OCI-LY7 (cell line): ENCODE measurements around the gene RBM39. TPM values are rescaled to one million over a fixed set of nuclear protein-coding genes. Genes with fewer than 3 reads are reported as not detected.

ENCODE experiments used
- BruUV-seq: library from RNA; stranded (reverse); fragments of 400-500 nt; replicated peaks from 2 replicates; lab custom pipeline; 2021; lab: Mats Ljungman, UMichigan
- CTCF ChIA-PET: fragments of 300-600 bp; sonication (Branson Sonifier 250); formaldehyde crosslinking; loops from one replicate; lab custom pipeline; 2022; ENCODE audit warnings: antibody characterized with exemption; ENCODE audit not compliant: unreplicated experiment; lab: Charles Lee
- POLR2A ChIA-PET: fragments of 300-600 bp; sonication (Branson Sonifier 250); formaldehyde crosslinking; loops from one replicate; lab custom pipeline; 2022; ENCODE audit warnings: antibody characterized with exemption; lab: Charles Lee
- DNase-seq: peaks from one replicate; pipeline ENCODE4 v3.0.0-alpha.2; 2015; ENCODE audit warnings: low spot score
- H2AFZ ChIP-seq: fragments of 200-600 bp; sonication (generic), shearing (Covaris generic); 2 replicates; pipeline ENCODE4 v1.6.1; 2014; ENCODE audit warnings: mild to moderate bottlenecking, antibody characterized with exemption, low read length, moderate library complexity
- H3K27ac ChIP-seq: fragments of 200-600 bp; sonication (generic); 2 replicates; pipeline ENCODE4 v1.5.1; 2014; ENCODE audit warnings: mixed run types, low read depth, mild to moderate bottlenecking, moderate library complexity, low read length, inconsistent platforms; ENCODE audit not compliant: poor library complexity, severe bottlenecking
- H3K36me3 ChIP-seq: fragments of 200-600 bp; sonication (generic); 2 replicates; pipeline ENCODE4 v1.6.1; 2014; ENCODE audit warnings: mild to moderate bottlenecking, antibody characterized with exemption, low read length, moderate library complexity, mixed read lengths; ENCODE audit not compliant: insufficient read depth
- H3K4me1 ChIP-seq: fragments of 200-600 bp; sonication (generic); 2 replicates; pipeline ENCODE4 v1.5.1; 2014; ENCODE audit warnings: mild to moderate bottlenecking, low read length; ENCODE audit not compliant: insufficient read depth, poor library complexity, severe bottlenecking
- H3K4me2 ChIP-seq: fragments of 200-600 bp; sonication (generic); 2 replicates; pipeline ENCODE4 v1.6.1; 2014; ENCODE audit warnings: mild to moderate bottlenecking, low read length
- H3K4me3 ChIP-seq: fragments of 200-600 bp; sonication (generic); 2 replicates; pipeline ENCODE4 v1.5.1; 2014; ENCODE audit warnings: mild to moderate bottlenecking, low read depth, low read length; ENCODE audit not compliant: poor library complexity, severe bottlenecking
- H3K79me2 ChIP-seq: fragments of 200-600 bp; sonication (generic); 2 replicates; pipeline ENCODE4 v1.6.1; 2016; ENCODE audit warnings: low read depth, mild to moderate bottlenecking, low read length, moderate library complexity, mixed read lengths; ENCODE audit not compliant: insufficient read depth
- H3K9me2 ChIP-seq: fragments of 200-600 bp; sonication (generic); 2 replicates; pipeline ENCODE4 v1.6.1; 2016; ENCODE audit warnings: mild to moderate bottlenecking, low read length, mixed read lengths; ENCODE audit not compliant: insufficient read depth
- H3K9me3 ChIP-seq: fragments of 200-600 bp; sonication (generic); 2 replicates; pipeline ENCODE4 v1.6.1; 2014; ENCODE audit warnings: mild to moderate bottlenecking, mixed run types, low read length, mixed read lengths
- H4K20me1 ChIP-seq: fragments of 200-600 bp; sonication (generic); 2 replicates; pipeline ENCODE4 v1.6.1; 2014; ENCODE audit warnings: mild to moderate bottlenecking, antibody characterized with exemption, low read length, moderate library complexity, mixed read lengths; ENCODE audit not compliant: insufficient read depth
- EZH2phosphoT487 ChIP-seq: fragments of 200-600 bp; sonication (generic); IDR thresholded peaks from 2 replicates; pipeline ENCODE4 v1.6.1; 2018; ENCODE audit warnings: low read depth, borderline replicate concordance, mild to moderate bottlenecking, mixed run types, antibody characterized with exemption, low read length, moderate library complexity, mixed read lengths
- intact Hi-C: fragments of 100-400 bp; cut with micrococcal nuclease; formaldehyde crosslinking; loops from one replicate; pipeline ENCODE4 v1.10.0; 2022; ENCODE audit not compliant: unreplicated experiment
- total RNA-seq, 2 experiments: library from RNA; depleted of rRNA in 1 of 2; stranded (reverse); fragments of >200 nt in 1 of 2; shearing (Covaris generic) in 1 of 2; gene quantifications; 2 replicates each; pipeline ENCODE4 v1.2.3, GENCODE V29; 2014 to 2022
- TF ChIP-seq, protein P1 (sequence below): fragments of 200-600 bp; sonication (generic); conservative IDR thresholded peaks from 2 replicates; pipeline ENCODE4 v1.5.1; 2014; ENCODE audit warnings: mild to moderate bottlenecking, antibody characterized with exemption, low read length, moderate library complexity, mixed read lengths

The RBM39 gene
- total RNA-seq, 2 experiments from 2014 or later = 346 to 431 TPM

DNA sequence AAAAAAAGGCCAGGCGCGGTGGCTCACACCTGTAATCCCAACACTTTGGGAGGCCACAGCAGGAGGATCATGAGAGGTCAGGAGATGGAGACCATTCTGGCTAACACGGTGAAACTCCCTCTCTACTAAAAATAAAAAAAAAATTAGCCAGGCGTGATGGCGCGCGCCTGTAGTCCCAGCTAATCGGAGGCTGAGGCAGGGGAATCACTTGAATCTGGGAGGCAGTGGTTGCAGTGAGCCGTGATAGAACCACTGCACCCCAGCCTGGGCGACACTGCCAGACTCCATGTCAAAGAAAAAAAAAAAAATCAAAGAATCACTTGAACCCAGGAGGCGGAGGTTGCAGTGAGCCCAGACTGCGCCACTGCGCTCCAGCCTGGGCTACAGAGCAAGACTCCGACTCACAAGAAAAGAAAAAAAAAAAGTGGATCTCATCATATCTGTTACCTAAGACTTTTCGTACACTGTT lies 4.2 kb downstream of the RBM39 start:
- no peak overlapping the region for H2AFZ ChIP-seq
- no peak overlapping the region for H3K4me3 ChIP-seq
- BruUV-seq = no TSS peak
- DNase-seq = no peak
- no peaks in the 10 kb centered on the region for H3K9me2 ChIP-seq
- ChIA-PET CTCF (no interaction called here), POLR2A (no interaction called here)
- TF ChIP-seq, protein P1, sequence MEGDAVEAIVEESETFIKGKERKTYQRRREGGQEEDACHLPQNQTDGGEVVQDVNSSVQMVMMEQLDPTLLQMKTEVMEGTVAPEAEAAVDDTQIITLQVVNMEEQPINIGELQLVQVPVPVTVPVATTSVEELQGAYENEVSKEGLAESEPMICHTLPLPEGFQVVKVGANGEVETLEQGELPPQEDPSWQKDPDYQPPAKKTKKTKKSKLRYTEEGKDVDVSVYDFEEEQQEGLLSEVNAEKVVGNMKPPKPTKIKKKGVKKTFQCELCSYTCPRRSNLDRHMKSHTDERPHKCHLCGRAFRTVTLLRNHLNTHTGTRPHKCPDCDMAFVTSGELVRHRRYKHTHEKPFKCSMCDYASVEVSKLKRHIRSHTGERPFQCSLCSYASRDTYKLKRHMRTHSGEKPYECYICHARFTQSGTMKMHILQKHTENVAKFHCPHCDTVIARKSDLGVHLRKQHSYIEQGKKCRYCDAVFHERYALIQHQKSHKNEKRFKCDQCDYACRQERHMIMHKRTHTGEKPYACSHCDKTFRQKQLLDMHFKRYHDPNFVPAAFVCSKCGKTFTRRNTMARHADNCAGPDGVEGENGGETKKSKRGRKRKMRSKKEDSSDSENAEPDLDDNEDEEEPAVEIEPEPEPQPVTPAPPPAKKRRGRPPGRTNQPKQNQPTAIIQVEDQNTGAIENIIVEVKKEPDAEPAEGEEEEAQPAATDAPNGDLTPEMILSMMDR = no peak
- no peak for TF ChIP-seq EZH2phosphoT487
- no peak overlapping the region for H3K4me2 ChIP-seq
- H4K20me1 ChIP-seq = peaks cover 62% of the 10 kb centered on the region
- H3K36me3 ChIP-seq = peaks cover 91% of the 10 kb centered on the region
- peaks cover 95% of the 10 kb centered on the region for H3K79me2 ChIP-seq
- no peaks in the 10 kb centered on the region for H3K9me3 ChIP-seq
- intact Hi-C loops = loop anchor here (5.0 kb wide), 1 partner anchor 36 kb away; no protein-coding TSS in a partner anchor
- peaks cover 45% of the 10 kb centered on the region for H3K4me1 ChIP-seq
- H3K27ac ChIP-seq = no peak overlapping the region

DNA sequence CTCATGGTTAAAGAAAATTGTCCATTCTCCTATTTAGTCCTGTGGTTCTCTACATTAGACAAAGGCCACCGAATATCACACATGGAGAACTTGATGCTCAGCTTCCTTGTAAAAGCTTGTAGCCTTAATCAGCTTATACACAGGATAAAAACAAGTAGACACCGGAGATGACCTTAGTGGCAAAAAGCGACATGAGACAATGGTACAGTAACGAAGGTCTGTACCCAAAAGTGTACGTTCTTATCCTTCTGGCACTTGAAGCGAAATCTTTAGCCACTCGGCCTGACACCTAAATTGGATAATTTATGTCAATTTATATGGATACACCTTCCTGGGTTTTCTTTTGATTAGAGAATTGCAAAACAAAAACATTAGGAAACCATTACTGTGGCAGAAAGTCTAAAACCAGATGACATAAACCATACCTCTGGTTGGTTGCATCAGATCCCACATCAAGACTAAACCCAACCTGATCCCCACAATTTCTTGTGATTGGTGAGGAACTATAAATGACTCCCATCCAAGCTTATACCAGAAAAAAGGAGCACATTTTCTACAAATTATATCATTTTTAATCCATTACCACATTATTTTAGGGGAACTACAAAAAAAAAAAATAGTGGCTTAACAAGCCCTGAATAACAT lies 6.1 kb downstream of the RBM39 start:
- Histone ChIP-seq H3K79me2 (peaks cover 100% of the 10 kb centered on the region), H3K9me3 (no peaks in the 10 kb centered on the region), H3K9me2 (no peaks in the 10 kb centered on the region), H2AFZ (no peak overlapping the region), H3K27ac (no peak overlapping the region), H4K20me1 (peaks cover 74% of the 10 kb centered on the region), H3K36me3 (peaks cover 100% of the 10 kb centered on the region), H3K4me1 (peaks cover 45% of the 10 kb centered on the region), H3K4me3 (no peak overlapping the region), H3K4me2 (no peak overlapping the region)
- POLR2A ChIA-PET = interaction anchor here (0.6 to 1.4 kb wide), 4 partner anchors 8 to 499 kb away, joined by 3 to 5 read pairs (median 4); no protein-coding TSS in a partner anchor
- no peak for DNase-seq
- CTCF ChIA-PET = no interaction called here
- intact Hi-C loops = loop anchor here (5.0 kb wide), 1 partner anchor 34 kb away; no protein-coding TSS in a partner anchor
- BruUV-seq = no TSS peak
- TF ChIP-seq, protein P1 = no peak
- TF ChIP-seq EZH2phosphoT487 = no peak
